Measurements from ENCODE around the gene UGDH.
"Not testable (repeated sequence)": the region's sequence is repeated elsewhere in the genome, so short reads cannot be mapped to it uniquely, and the experiment has no call there.

The UGDH gene

DNA sequence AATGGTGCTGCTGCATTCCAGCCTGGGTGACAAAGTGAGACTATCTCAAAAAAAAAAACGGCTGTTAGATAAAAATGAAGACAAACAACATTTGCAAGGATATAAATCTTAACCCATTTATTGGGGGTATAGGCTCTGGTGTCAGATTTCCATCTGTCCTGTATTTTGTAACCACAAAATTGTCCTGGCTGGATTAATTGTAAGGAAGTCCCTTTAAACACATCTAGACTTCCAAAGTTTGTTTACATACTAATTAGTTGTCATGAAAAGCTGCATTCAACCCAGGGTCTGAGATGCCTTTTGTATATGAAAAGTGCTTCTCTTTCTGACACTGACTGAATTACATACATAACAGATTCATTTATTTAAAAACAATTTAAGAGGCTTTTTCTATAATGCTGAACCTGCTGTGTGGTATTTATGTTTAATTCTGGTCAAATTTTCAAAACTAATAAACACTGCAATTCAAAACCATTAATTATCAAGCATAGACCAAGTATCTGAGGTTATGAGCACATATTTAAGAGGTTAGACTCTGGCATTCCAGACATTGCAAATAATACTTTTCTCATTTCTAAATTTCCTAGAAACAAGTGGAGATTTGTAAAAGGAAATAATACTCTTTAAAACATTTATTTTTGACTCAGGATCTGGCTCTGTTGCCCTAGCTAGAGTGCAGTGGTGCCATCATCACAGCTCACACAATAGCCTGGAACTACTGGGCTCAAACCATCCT lies 17.5 kb upstream of the UGDH start:
- Histone ChIP-seq H3K27me3 (ENCODE audit: control insufficient read depth, insufficient read depth, low read length) (no peaks in the 10 kb centered on the region), H3K9ac (ENCODE audit: low read length) (no peak overlapping the region), H3K4me3 (ENCODE audit: low read length) (no peak overlapping the region), H3K9me3 (ENCODE audit: control insufficient read depth, low read length) (no peaks in the 10 kb centered on the region), H3K4me1 (ENCODE audit: control insufficient read depth, insufficient read depth, low read length) (peaks cover 30% of the 10 kb centered on the region), H3K36me3 (ENCODE audit: control insufficient read depth, insufficient read depth, low read length) (no peaks in the 10 kb centered on the region)

DNA sequence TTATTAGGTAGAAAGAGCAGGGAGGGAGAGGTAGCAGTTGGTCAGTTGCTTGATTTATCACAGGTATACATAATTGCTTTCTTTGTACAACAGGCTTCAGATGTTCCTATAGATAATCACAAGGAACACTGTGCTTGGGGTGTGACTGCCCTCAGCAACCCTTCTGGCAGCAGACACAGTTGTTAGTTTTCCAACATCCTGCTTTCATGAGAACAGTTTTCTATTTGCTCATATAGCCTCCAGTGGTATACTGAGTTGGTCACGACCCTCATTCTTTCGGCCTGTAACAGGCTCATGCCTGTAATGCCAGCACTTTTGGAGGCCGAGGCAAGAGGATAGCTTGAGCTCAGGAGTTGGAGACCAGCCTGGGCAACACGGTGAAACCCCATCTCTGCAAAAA lies 16.8 kb upstream of the UGDH start:
- not testable (repeated sequence) for H3K36me3 ChIP-seq (ENCODE audit: control insufficient read depth, insufficient read depth, low read length); H3K27me3 ChIP-seq (ENCODE audit: control insufficient read depth, insufficient read depth, low read length); H3K9ac ChIP-seq (ENCODE audit: low read length); H3K4me3 ChIP-seq (ENCODE audit: low read length); H3K9me3 ChIP-seq (ENCODE audit: control insufficient read depth, low read length)
- peaks cover 30% of the 10 kb centered on the region for H3K4me1 ChIP-seq (ENCODE audit: control insufficient read depth, insufficient read depth, low read length)

DNA sequence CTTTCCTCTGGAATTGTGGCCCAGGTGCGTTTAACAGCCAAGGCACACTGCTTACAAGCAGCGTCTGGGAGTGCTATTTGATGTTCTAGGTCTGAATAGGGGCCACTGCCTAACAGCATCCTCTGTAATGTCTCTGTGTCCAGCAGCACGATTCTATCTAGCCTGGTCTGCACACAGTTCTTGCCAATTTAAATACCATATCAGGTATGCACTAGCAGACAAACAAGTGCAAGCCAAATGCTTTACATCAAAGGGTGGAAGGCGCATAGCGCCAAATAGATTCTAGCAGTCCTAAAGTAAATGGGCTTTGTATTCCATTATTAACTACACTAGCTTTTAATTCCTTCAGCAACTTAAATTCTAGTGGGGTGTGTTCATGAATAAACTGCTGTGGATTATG lies 15.8 kb upstream of the UGDH start:
- Histone ChIP-seq H3K36me3 (ENCODE audit: control insufficient read depth, insufficient read depth, low read length) (no peaks in the 10 kb centered on the region), H3K27me3 (ENCODE audit: control insufficient read depth, insufficient read depth, low read length) (no peaks in the 10 kb centered on the region), H3K4me3 (ENCODE audit: low read length) (no peak overlapping the region), H3K9me3 (ENCODE audit: control insufficient read depth, low read length) (no peaks in the 10 kb centered on the region), H3K4me1 (ENCODE audit: control insufficient read depth, insufficient read depth, low read length) (peaks cover 30% of the 10 kb centered on the region), H3K9ac (ENCODE audit: low read length) (no peak overlapping the region)

DNA sequence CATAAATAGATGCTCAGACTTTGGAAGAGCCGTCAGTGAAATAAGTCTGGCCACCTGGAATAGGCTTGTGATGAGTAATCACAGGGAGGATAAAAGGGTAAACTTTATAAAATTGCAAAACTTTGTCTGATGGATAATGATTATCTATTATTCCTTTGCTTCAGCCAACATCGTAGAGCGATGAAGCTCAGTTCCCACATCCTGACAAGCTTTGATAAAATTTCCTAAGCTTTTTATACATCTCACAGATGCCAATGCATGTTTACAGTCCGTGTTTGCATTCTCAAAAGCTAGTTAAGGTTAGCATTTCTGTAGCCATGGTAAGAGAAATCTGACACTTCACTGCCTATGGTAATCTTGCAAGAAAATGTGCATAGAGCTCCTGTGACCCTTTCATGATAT lies 15.4 kb upstream of the UGDH start:
- peaks cover 30% of the 10 kb centered on the region for H3K4me1 ChIP-seq (ENCODE audit: control insufficient read depth, insufficient read depth, low read length)
- no peaks in the 10 kb centered on the region for H3K36me3 ChIP-seq (ENCODE audit: control insufficient read depth, insufficient read depth, low read length)
- no peaks in the 10 kb centered on the region for H3K27me3 ChIP-seq (ENCODE audit: control insufficient read depth, insufficient read depth, low read length)
- no peak overlapping the region for H3K4me3 ChIP-seq (ENCODE audit: low read length)
- no peaks in the 10 kb centered on the region for H3K9me3 ChIP-seq (ENCODE audit: control insufficient read depth, low read length)
- H3K9ac ChIP-seq (ENCODE audit: low read length), result no peak overlapping the region

DNA sequence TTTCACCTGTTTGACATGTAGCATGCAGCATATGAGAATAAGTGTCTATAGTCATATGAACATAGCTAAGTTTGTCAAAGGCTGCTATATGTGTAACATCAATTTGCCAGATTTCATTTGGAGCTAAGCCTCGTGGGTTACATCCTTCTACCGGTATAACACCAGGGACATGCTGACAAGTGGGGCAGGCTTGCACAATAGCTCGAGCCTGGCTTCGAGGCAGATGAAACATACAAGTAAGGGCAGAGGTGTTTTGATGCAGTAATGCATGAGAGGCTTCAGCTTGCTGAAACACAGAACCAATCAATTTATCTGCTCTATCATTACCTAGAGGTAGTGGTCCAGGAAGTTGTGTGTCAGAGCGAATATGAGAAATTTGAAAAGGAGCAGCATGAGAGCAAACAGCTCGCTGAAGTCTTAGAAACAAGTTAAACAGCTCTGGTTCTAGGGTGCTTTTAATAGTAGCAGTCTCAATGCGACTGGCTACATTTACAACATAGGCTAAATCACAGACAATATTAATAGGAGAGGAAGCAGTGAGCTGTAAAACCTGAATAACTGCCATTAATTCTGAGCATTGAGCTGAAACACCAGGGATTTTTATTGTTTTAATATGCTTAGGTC lies 14.9 kb upstream of the UGDH start:
- H3K9ac ChIP-seq (ENCODE audit: low read length), result no peak overlapping the region
- no peaks in the 10 kb centered on the region for H3K27me3 ChIP-seq (ENCODE audit: control insufficient read depth, insufficient read depth, low read length)
- H3K36me3 ChIP-seq (ENCODE audit: control insufficient read depth, insufficient read depth, low read length), result no peaks in the 10 kb centered on the region
- H3K9me3 ChIP-seq (ENCODE audit: control insufficient read depth, low read length), result no peaks in the 10 kb centered on the region
- peaks cover 30% of the 10 kb centered on the region for H3K4me1 ChIP-seq (ENCODE audit: control insufficient read depth, insufficient read depth, low read length)
- H3K4me3 ChIP-seq (ENCODE audit: low read length), result no peak overlapping the region

DNA sequence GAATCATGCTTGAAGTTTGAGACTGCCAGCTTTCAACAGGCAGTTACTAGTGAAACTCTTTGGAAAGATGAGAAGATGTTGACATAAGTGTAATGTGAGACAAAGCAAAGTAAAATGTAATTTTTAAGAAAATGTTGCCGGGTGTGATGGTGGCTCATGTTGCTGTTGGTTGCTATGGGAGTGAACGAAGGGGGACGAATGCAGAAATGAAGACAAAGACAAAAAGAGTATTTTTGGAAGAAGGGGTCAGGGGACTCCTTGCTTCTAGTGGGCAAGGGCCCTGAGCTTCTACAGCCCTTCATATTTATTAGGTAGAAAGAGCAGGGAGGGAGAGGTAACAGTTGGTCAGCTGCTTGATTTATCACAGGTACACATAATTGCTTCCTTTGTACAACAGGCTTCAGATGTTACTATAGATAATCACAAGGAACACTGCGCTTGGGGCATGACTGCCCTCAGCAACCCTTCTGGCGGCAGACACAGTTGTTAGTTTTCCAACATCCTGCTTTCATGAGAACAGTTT lies 11.9 kb upstream of the UGDH start:
- Histone ChIP-seq H3K27me3 (ENCODE audit: control insufficient read depth, insufficient read depth, low read length) (no peaks in the 10 kb centered on the region), H3K36me3 (ENCODE audit: control insufficient read depth, insufficient read depth, low read length) (no peaks in the 10 kb centered on the region), H3K4me3 (ENCODE audit: low read length) (no peak overlapping the region), H3K9me3 (ENCODE audit: control insufficient read depth, low read length) (no peaks in the 10 kb centered on the region), H3K9ac (ENCODE audit: low read length) (no peak overlapping the region), H3K4me1 (ENCODE audit: control insufficient read depth, insufficient read depth, low read length) (peaks cover 24% of the 10 kb centered on the region)

DNA sequence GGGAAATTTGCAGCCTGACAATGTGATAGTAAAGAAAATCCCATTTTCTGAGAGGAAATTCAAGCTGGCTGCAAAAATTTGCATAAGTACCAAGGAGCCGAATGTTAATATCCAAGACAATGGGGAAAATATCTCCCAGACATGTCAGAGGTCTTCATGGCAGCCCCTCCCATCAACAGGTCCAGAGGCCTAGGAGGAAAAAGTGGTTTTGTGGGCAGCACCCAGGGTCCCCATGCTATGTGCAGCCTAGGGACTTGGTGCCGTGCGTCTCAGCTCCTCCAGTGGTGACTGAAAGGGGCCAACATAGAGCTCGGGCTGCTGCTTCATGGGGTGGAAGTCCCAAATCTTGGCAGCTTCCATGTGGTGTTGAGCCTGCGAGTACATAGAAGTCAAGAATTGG lies 6.3 kb upstream of the UGDH start:
- H3K4me3 ChIP-seq (ENCODE audit: low read length), result no peak overlapping the region
- no peaks in the 10 kb centered on the region for H3K36me3 ChIP-seq (ENCODE audit: control insufficient read depth, insufficient read depth, low read length)
- no peaks in the 10 kb centered on the region for H3K27me3 ChIP-seq (ENCODE audit: control insufficient read depth, insufficient read depth, low read length)
- no peaks in the 10 kb centered on the region for H3K4me1 ChIP-seq (ENCODE audit: control insufficient read depth, insufficient read depth, low read length)
- no peak overlapping the region for H3K9ac ChIP-seq (ENCODE audit: low read length)
- no peaks in the 10 kb centered on the region for H3K9me3 ChIP-seq (ENCODE audit: control insufficient read depth, low read length)

DNA sequence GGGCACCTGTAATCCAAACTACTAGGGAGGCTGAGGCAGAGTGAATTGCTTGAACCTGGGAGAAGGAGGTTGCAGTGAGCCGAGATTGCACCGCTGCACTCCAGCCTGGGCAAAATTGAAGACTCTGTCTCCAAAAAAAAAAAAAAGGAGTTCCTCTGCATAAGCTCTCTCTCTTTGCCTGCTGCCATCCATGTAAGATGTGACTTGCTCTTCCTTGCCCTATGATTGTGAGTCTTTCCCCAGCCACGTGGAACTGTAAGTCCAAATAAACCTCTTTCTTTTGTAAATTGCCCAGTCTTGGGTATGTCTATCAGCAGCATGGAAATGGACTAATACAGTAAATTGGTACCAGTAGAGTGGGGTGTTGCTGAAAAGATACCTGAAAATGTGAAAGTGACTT lies 5.0 kb upstream of the UGDH start:
- H3K9ac ChIP-seq (ENCODE audit: low read length); H3K36me3 ChIP-seq (ENCODE audit: control insufficient read depth, insufficient read depth, low read length); H3K9me3 ChIP-seq (ENCODE audit: control insufficient read depth, low read length): not testable (repeated sequence)

DNA sequence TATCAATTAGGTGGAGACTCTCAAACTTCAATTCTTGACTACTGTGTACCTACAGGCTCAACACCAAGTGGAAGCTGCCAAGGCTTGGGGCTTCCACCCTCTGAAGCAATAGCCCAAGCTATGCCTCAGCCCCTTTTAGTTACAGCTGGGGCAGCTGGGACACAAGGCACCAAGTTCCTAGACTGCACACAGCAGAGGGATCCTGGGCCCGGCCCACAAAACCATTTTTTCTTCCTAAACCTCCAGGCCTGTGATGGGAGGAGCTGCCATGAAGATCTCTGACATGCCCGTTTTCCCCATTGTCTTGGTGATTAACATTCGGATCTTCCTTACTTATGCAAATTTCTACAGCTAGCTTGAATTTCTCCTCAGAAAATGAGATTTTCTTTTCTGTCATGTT lies 3.4 kb upstream of the UGDH start:
- Histone ChIP-seq H3K9me3 (ENCODE audit: control insufficient read depth, low read length) (no peaks in the 10 kb centered on the region), H3K4me1 (ENCODE audit: control insufficient read depth, insufficient read depth, low read length) (no peaks in the 10 kb centered on the region), H3K27me3 (ENCODE audit: control insufficient read depth, insufficient read depth, low read length) (no peaks in the 10 kb centered on the region), H3K9ac (ENCODE audit: low read length) (no peak overlapping the region), H3K4me3 (ENCODE audit: low read length) (no peak overlapping the region), H3K36me3 (ENCODE audit: control insufficient read depth, insufficient read depth, low read length) (no peaks in the 10 kb centered on the region)

More for the DNA sequence above, 5.0 kb upstream of the UGDH start:
- not testable (repeated sequence) for H3K27me3 ChIP-seq (ENCODE audit: control insufficient read depth, insufficient read depth, low read length); H3K4me3 ChIP-seq (ENCODE audit: low read length); H3K4me1 ChIP-seq (ENCODE audit: control insufficient read depth, insufficient read depth, low read length)

DNA sequence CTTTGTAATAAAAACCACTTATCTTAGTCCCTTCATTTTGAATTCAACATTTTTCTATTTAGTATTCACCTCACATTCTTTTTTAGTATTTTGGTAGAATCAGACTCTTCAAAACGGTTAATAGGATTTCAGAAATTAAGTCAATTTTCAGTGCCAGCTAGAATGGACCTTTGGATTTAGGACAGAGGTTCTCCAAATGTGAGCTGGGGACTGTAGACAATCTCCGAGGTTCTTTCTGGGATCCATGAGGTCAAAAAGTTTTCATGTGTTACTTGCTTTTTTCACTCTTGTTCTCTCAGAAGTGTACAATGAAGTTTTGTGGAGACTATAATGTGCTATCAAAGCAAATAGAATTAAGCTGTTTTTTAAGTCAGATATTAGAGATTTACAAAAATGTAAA lies 2.3 kb upstream of the UGDH start:
- H3K4me1 ChIP-seq (ENCODE audit: control insufficient read depth, insufficient read depth, low read length), result peaks cover 3% of the 10 kb centered on the region
- H3K9ac ChIP-seq (ENCODE audit: low read length), result no peak overlapping the region
- H3K27me3 ChIP-seq (ENCODE audit: control insufficient read depth, insufficient read depth, low read length), result no peaks in the 10 kb centered on the region
- no peaks in the 10 kb centered on the region for H3K9me3 ChIP-seq (ENCODE audit: control insufficient read depth, low read length)
- H3K36me3 ChIP-seq (ENCODE audit: control insufficient read depth, insufficient read depth, low read length), result no peaks in the 10 kb centered on the region
- H3K4me3 ChIP-seq (ENCODE audit: low read length), result no peak overlapping the region

DNA sequence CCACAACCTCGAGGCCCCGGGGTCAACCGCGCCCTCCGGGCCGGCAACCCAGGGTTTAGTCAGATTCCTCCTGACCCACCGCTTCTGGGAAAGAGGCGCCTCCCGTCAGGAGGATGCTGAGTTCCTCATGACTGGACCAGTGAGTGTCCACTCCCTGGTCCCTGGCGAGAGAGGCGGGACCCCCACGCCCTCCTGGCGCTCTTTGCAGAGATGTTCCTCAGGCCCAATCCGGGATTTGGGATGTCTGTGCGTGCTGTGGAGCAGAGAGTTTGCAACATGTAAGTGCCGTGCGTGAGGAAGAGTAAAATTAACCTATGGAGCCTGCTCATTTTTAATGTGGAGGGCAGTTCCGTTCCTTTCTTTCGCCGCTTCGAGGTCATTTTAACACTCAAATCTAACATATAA lies 824 bp upstream of the UGDH start:
- Histone ChIP-seq H3K9ac (ENCODE audit: low read length) (peak overlapping the region; percentile 96), H3K36me3 (ENCODE audit: control insufficient read depth, insufficient read depth, low read length) (no peaks in the 10 kb centered on the region), H3K4me1 (ENCODE audit: control insufficient read depth, insufficient read depth, low read length) (peaks cover 5% of the 10 kb centered on the region), H3K9me3 (ENCODE audit: control insufficient read depth, low read length) (no peaks in the 10 kb centered on the region), H3K4me3 (ENCODE audit: low read length) (peak overlapping the region; percentile 87), H3K27me3 (ENCODE audit: control insufficient read depth, insufficient read depth, low read length) (no peaks in the 10 kb centered on the region)

DNA sequence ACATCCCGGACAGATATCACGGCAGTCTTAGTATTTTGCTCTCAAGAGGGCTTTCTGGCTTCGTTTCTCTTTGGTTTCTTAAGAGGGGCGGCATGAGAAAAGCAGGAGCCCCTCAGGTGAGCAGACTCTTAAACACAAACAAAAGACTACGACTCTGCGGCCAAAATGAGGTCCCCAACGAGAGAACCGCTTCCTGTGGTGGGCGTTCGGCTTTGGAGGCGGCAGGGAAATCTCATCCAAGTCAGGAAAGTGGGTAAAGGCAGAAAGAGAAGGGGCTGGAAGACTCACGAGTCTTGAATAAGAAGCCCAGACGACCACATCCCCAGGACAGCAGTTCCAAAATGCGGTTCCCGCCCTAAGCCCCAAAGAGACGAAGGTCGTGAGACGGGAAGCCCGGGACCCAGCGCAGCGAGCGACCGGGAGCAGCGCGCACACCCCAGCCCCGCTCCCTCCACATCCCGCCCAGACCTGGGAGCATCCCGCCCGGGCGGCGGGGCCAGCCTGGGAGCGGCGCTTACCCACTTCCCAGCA lies 409 bp downstream of the UGDH start:
- Histone ChIP-seq H3K4me1 (ENCODE audit: control insufficient read depth, insufficient read depth, low read length) (peaks cover 9% of the 10 kb centered on the region), H3K27me3 (ENCODE audit: control insufficient read depth, insufficient read depth, low read length) (no peaks in the 10 kb centered on the region), H3K36me3 (ENCODE audit: control insufficient read depth, insufficient read depth, low read length) (no peaks in the 10 kb centered on the region), H3K9me3 (ENCODE audit: control insufficient read depth, low read length) (no peaks in the 10 kb centered on the region), H3K9ac (ENCODE audit: low read length) (peak overlapping the region; percentile 96), H3K4me3 (ENCODE audit: low read length) (peak overlapping the region; percentile 87)

Measured in mucosa of stomach (tissue), 1 donor.